ENCODE measurements around the gene LBHD1. TPM values are rescaled to one million over a fixed set of nuclear protein-coding genes. Genes with fewer than 3 reads are reported as not detected.
A peak's percentile ranks its signal among the peaks of the same experiment; 100 is the strongest.
"Not testable (repeated sequence)": the region's sequence is repeated elsewhere in the genome, so short reads cannot be mapped to it uniquely, and the experiment has no call there.

LBHD1 gene
- total RNA-seq, 1 experiment from 2014 or later, result 5.1 TPM

GRCh38 chr11:62665075-62665598 lies 6.9 kb downstream of the LBHD1 start, which contains the start of the genes C11orf98 and CSKMT:
TSS of gene C11orf98 (minus strand) at chr11:62665210. CDS start at chr11:62665169, 41 bp downstream.
TSS of gene CSKMT (plus strand) at chr11:62665312. CDS start at chr11:62665880, 568 bp downstream.
- peak; percentile 84 for DNase-seq (ENCODE audit: low spot score)

- peak; percentile 38 for DNase-seq (ENCODE audit: low spot score)
Measured at GRCh38 chr11:62664405-62665074, 7.5 kb downstream of the LBHD1 start.

GRCh38 chr11:62656796-62657429 lies 15.2 kb downstream of the LBHD1 start:
- no peak for DNase-seq (ENCODE audit: low spot score)

DNA sequence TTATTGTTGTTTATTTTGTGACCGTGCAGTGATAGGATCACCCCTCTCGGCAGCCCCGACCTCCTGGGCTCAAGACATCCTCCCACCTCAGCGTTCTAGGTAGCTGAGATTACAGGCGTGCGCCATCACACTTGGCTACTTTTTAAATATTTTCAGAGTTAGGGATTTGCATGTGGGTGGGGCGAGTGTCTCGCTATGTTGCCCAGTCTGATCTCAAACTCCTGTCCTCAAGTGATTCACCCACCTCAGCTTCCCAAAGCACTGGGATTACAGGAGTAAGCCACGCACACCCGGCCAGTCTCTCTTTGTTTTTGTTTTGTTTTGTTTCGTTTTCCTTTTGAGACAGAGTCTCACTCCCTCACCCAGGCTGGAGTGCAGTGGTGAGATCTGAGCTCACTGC lies 17.8 kb downstream of the LBHD1 start:
- no peak for DNase-seq (ENCODE audit: low spot score)

DNA sequence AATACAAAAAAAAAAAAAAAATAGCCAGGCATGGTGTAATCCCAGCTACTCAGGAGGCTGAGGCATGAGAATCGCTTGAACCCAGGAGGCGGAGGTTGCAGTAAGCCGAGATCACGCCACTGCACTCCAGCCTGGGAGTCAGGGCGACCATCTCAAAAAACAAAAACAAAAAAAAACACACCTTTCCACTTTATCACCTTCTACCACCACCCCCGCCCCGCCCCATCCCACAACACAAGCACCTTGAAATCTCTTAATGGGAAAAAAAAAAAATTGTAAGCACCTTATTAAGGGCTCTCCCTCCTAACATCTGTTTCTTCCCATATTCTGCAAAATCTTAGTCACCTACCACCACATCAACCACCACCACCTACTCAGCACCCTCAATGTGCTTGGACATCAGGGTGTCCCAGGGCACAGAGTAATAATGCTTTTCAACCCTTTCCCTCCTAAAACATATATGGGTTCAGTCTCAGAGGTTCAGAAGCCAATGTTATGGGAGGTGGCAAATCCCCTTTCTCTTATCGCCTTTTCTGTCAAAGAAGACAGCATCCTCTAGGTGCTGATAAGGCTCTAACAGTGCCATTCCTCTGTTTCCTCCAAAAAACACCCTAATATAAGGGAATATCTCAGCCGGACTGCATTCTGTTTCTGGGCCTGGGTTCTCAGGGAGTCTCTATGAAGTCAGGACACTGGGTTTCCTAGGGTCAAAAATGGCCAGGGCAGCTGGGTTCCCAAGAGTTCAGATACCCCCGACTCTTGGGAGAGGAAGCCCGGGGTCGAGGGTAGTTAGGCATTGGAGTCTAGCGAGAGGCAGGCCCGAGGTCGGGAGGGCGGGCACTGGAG lies 19.7 kb downstream of the LBHD1 start:
- no peak for DNase-seq (ENCODE audit: low spot score)

GRCh38 chr11:62650283-62650682 lies 21.8 kb downstream of the LBHD1 start:
- DNase-seq (ENCODE audit: low spot score), result not testable (repeated sequence)

GRCh38 chr11:62649486-62649885 lies 22.6 kb downstream of the LBHD1 start:
- no peak for DNase-seq (ENCODE audit: low spot score)

- no peak for DNase-seq (ENCODE audit: low spot score)
Measured at GRCh38 chr11:62648967-62649364, 23.1 kb downstream of the LBHD1 start.

GRCh38 chr11:62648185-62648966 lies 23.7 kb downstream of the LBHD1 start:
- no peak for DNase-seq (ENCODE audit: low spot score)

DNA sequence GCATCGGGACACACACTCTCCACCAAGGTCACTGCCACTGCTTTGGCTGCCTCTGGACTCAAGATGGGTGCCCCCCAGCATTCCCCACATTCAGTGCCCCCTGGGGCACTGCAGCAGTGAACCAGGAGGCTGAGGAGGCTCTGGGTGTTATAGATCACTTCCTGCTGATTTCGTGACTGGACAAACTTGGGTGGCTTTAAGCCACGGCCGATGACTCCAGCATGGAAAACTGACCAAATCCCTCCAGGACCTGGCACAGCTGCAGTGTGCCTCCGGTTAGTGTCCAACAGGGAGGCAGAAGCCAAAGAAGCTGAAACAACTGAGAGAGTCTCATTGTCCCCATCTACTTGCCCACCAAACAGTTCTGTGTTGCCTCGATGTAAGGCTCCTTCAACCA lies 24.5 kb downstream of the LBHD1 start:
- no peak for DNase-seq (ENCODE audit: low spot score)

- DNase-seq (ENCODE audit: low spot score), result no peak
Measured at GRCh38 chr11:62646825-62647608, 25.1 kb downstream of the LBHD1 start.

DNA sequence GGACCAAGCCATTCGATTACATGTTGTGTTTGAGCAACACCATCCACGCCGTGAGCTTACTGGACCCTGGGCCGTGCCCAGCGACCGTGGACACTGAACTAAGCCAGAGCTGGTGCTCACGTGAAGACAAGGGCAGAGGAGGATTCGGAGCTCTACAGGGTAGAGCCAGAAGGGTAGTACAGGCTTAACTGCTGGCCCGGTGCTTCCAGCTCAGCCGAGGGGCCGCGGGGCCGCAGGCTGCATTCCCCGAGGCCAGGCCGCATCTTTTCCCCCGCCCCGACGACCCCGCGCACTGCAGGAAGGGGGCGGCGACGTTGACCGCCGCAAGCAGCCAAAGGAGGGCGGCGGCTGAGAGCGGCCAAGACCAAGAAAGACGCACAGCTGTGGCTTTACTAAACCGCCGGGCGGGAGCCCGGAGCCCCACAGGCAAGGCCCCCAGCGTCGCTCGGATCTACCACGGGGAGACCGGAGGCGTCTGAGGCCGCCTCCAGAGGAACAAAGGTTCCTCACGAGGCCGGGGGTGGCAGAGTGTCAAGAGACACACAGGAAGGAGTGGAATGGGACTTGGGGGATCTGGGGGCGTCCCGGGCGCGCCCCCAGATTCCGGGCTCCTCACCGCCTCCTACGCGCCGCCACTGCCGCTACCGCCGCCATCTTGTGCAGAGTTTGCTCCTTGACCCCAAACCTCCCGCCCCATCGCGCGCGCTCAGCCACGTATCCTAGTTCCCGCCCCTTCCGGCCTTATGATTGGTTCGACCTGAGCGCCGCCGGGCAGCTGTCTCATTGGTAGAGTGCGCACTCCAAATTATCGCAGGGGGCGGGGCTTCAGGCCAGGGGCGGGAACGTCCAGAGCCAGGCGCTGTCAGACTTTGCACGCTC lies 25.9 kb downstream of the LBHD1 start, which contains the start of gene GANAB:
GANAB (minus strand) TSS at position 668 of the 879 bp plus-strand sequence; CDS start at position 654, 14 bp downstream.
- DNase-seq (ENCODE audit: low spot score), result peak; percentile 97

- no peak for DNase-seq (ENCODE audit: low spot score)
Measured at GRCh38 chr11:62645671-62645945, 26.5 kb downstream of the LBHD1 start.

DNA sequence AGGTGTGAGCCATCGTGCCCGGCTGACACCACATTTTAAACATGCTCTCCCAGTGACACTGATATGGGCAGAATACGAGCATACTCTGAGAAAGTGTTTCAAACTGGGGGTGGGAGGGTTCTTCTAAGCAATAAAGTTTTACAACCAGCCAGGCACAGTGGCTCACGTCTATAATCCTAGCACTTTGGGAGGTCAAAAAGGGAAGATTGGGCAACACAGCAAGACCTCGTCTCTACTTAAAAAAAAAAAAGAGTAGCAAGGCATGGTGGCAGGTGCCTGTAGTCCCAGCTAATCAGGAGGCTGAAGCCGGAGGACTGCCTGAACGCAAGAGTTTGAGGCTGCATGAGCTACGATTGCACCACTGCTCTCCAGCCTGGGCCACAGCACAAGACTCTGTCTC lies 27.8 kb downstream of the LBHD1 start:
- no peak for DNase-seq (ENCODE audit: low spot score)

GRCh38 chr11:62632492-62632891 lies 39.6 kb downstream of the LBHD1 start:
- DNase-seq (ENCODE audit: low spot score), result no peak

DNA sequence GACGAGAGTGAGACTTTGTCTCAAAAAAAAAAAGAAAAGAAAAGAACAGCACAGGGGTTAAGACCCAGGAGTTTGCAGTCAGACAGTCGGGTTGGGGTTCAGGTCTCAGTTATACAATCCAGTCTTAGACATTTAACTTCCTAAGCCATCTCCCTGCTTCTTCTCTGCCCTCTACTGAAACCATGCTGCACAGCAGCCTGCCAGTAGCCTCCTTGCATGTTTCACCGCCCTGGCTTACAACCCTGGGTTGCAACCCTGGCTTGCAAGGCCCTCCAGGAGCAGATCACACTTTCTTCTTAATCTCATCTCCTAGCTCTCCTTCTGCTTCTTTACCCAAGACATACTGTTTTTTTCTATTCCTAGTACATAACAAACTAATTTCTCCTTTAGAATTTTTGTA lies 44.4 kb downstream of the LBHD1 start:
- no peak for DNase-seq (ENCODE audit: low spot score)

DNA sequence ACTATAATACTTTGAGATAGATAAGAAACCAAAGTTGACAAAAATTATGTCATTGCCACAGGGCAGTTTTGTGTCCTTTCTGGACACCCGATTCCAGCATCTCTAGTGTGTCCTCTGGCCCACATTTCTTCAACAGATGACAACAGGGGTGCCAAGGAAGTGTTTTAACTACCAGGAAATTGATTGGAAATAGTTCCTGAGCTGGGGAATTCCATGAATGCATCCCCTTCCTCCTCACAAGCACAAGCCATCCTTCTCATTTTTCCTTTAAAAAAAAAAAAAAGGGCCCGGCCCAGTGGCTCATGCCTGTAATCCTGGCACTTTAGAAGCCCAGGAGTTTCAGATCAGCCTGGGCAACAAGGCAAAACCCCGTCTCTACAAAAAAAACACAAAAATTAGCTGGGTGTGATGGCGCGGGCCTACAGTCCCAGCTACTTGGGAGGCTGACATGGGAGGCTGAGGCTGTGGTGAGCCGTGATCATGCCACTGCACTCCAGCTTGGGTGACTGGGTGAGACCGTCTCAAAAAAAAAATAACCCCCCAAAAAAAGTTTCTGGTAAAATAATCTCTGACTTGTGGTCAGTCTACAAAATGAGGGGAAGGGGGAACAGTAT lies 49.5 kb downstream of the LBHD1 start:
- DNase-seq (ENCODE audit: low spot score), result no peak

- DNase-seq (ENCODE audit: low spot score), result peak; percentile 98
Measured at GRCh38 chr11:62621567-62622470, 50.2 kb downstream of the LBHD1 start, which contains the start of gene B3GAT3. TSS of gene B3GAT3 (minus strand) at chr11:62621986. CDS start at chr11:62621947, 39 bp downstream.

All from H4 (cell line).